GM19397 (cell line): ENCODE data around the gene MRPL34.
"Not testable (repeated sequence)": the region's sequence is repeated elsewhere in the genome, so short reads cannot be mapped to it uniquely, and the experiment has no call there.

ENCODE experiments used
- ATAC-seq: cut with Tn5 transposase; IDR thresholded peaks from one replicate; pipeline ENCODE4 v1.9.1; 2021; ENCODE audit warnings: mild to moderate bottlenecking, moderate library complexity; ENCODE audit not compliant: unreplicated experiment

MRPL34 gene

GRCh38 chr19:17305517-17306284, at the start of gene MRPL34:
MRPL34 (plus strand) TSS chr19:17305872; CDS start chr19:17305893, 21 bp downstream.
- ATAC-seq, result peak; percentile 78

- ATAC-seq, result no peak
Measured at GRCh38 chr19:17256130-17256529, 49.5 kb upstream of the MRPL34 start.

GRCh38 chr19:17259118-17259780, 46.4 kb upstream of the MRPL34 start:
- ATAC-seq, result no peak

- no peak for ATAC-seq
Measured at GRCh38 chr19:17259934-17260333, 45.7 kb upstream of the MRPL34 start.

- ATAC-seq, result peak; percentile 85
Measured at GRCh38 chr19:17260842-17261325, 44.8 kb upstream of the MRPL34 start.

GRCh38 chr19:17262557-17262956, 43.1 kb upstream of the MRPL34 start:
- ATAC-seq, result no peak

GRCh38 chr19:17263712-17264640, 41.7 kb upstream of the MRPL34 start:
- no peak for ATAC-seq

GRCh38 chr19:17264641-17264979, 41.1 kb upstream of the MRPL34 start, which contains the start of gene USHBP1:
USHBP1 (minus strand) TSS chr19:17264745; CDS start chr19:17264299, 446 bp downstream.
- no peak for ATAC-seq

- ATAC-seq, result no peak
Measured at GRCh38 chr19:17266026-17266425, 39.6 kb upstream of the MRPL34 start.

GRCh38 chr19:17266589-17266974, 39.1 kb upstream of the MRPL34 start:
- no peak for ATAC-seq

GRCh38 chr19:17266975-17267788, 38.5 kb upstream of the MRPL34 start, which contains the start of gene BABAM1:
BABAM1 (plus strand) TSS chr19:17267443; CDS start chr19:17268807, 1,364 bp downstream.
- peak; percentile 89 for ATAC-seq

- no peak for ATAC-seq
Measured at GRCh38 chr19:17268754-17269153, 36.9 kb upstream of the MRPL34 start.

- ATAC-seq, result not testable (repeated sequence)
Measured at GRCh38 chr19:17274892-17275291, 30.8 kb upstream of the MRPL34 start.

- ATAC-seq, result no peak
Measured at GRCh38 chr19:17275441-17276175, 30.1 kb upstream of the MRPL34 start.

GRCh38 chr19:17279436-17279835, 26.2 kb upstream of the MRPL34 start:
- ATAC-seq, result no peak

- peak; percentile 46 for ATAC-seq
Measured at GRCh38 chr19:17281391-17282304, 24.0 kb upstream of the MRPL34 start, which contains the start of gene ANKLE1. ANKLE1 (plus strand) TSS chr19:17281901; CDS start chr19:17281921, 20 bp downstream.

GRCh38 chr19:17282488-17283125, 23.1 kb upstream of the MRPL34 start:
- ATAC-seq, result peak; percentile 45

GRCh38 chr19:17283504-17283996, 22.1 kb upstream of the MRPL34 start:
- no peak for ATAC-seq
